Stomach (tissue), 9 donors: ENCODE measurements around the gene FES. TPM values are rescaled to one million over a fixed set of nuclear protein-coding genes. Genes with fewer than 3 reads are reported as not detected.

Source experiments
- DNase-seq, 2 donors: peaks; one replicate each; pipeline versions ENCODE4 v3.0.0 to v3.0.0-alpha.2; 2013 to 2019
- H3K27ac ChIP-seq, 5 donors: fragments of 200-600 bp in 4 of 5; sonication (generic) in 4 of 5; one replicate each; pipeline ENCODE4 v1.5.1; 2013 to 2019; ENCODE audit warnings: mild to moderate bottlenecking in 1 of 5, moderate library complexity in 1 of 5
- H3K27me3 ChIP-seq, 3 donors: fragments of 200-600 bp; sonication (generic); one replicate each; pipeline ENCODE4 v1.5.1; 2017 to 2019; ENCODE audit warnings: mixed run types in 1 of 3
- H3K36me3 ChIP-seq, 4 donors: fragments of 200-600 bp; sonication (generic); 1 replicate in 3 of 4; 2 replicates in 1 of 4; pipeline ENCODE4 v1.5.1; 2016 to 2019
- H3K4me1 ChIP-seq, 4 donors: fragments of 200-600 bp; sonication (generic); one replicate each; pipeline ENCODE4 v1.5.1; 2016 to 2019
- H3K4me3 ChIP-seq, 4 donors: fragments of 200-600 bp; sonication (generic) in 3 of 4; one replicate each; pipeline ENCODE4 v1.5.1; 2016 to 2019; ENCODE audit warnings: mild to moderate bottlenecking in 1 of 4
- H3K9me3 ChIP-seq, 4 donors: fragments of 200-600 bp; sonication (generic); one replicate each; pipeline ENCODE4 v1.5.1; 2016 to 2019
- EP300 ChIP-seq: sonication (generic); formaldehyde crosslinking; IDR thresholded peaks from one replicate; pipeline ENCODE4 v1.6.1; 2017; ENCODE audit warnings: antibody characterized with exemption
- POLR2A ChIP-seq, 4 donors: fragments of 450-650 bp; IDR thresholded peaks; one replicate each; pipeline ENCODE4 v1.6.1; 2016; ENCODE audit warnings: antibody characterized with exemption in 4 of 4, control low read depth in 2 of 4, mild to moderate bottlenecking in 1 of 4, moderate library complexity in 1 of 4
- POLR2AphosphoS5 ChIP-seq, 3 donors: sonication (generic); formaldehyde crosslinking; IDR thresholded peaks; one replicate each; pipeline ENCODE4 v1.6.1; 2016; ENCODE audit warnings: antibody characterized with exemption in 3 of 3
- WGBS, 5 donors: extraction: QIAGEN DNeasy Blood & Tissue Kit in 3 of 5; methylation state at CpG; one replicate each; pipeline versions ENCODE4 v1.1.5 to v1.1.7; 2013 to 2018; 5-methylcytosine and 5-hydroxymethylcytosine counted together
- intact Hi-C: fragments of 100-400 bp; cut with DNase I; formaldehyde crosslinking; loops from one replicate; pipeline ENCODE4 v1.15.1; 2023; ENCODE audit warnings: low total_unique reads
- polyA plus RNA-seq, 3 donors: library from polyadenylated mRNA; stranded (reverse); fragments of 200-250 nt; gene quantifications; one replicate each; pipeline ENCODE4 v1.2.3, GENCODE V29; 2013
- total RNA-seq, 5 donors: library from RNA; depleted of rRNA; stranded (reverse); fragments of >200 nt; gene quantifications; one replicate each; pipeline versions ENCODE4 v1.1.0 to v1.2.3, GENCODE V29; 2014 to 2016
- TF ChIP-seq, protein P1 (sequence below), 7 experiments: fragments of 450-650 bp in 4 of 7; fragments of 200-600 bp in 3 of 7; sonication (generic) in 3 of 7; IDR thresholded peaks; one replicate each; pipeline ENCODE4 v1.5.1; 2016 to 2019; ENCODE audit warnings: antibody characterized with exemption in 7 of 7, control low read depth in 2 of 7, mild to moderate bottlenecking in 1 of 7
- donor health status: healthy with polysubstance abuse.
- donor health status: Bipolar disorder and iron deficiency.
- donor health status: healthy.

The FES gene
- total and polyA plus RNA-seq, 8 donors: 8.0 to 49.1 (median 19.2) TPM

DNA sequence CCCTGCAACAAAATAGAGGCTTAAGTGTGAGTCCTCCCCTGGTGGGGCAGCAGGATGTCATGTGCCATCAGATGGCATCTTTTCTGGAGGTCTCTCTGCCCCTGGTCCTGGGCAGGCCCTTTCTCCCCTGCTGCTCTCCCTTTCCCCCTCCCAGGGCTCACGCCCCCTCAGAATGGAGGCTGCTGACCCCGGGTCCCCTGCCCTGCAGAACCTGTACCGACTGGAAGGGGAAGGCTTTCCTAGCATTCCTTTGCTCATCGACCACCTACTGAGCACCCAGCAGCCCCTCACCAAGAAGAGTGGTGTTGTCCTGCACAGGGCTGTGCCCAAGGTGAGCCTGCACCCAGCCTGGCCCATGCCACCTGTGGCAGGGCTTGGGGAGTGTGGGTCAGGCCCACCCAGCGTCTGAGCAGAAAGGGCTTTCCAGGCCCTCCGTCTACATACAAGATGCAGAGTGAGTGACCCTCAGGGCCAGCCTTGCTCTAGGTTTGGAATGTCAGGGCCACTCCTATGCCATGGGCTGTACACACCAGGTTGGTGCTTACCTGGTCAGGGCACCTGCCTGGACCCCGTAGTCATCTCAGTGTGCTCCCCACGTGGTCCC is 7.1 kb downstream of the FES start:
- 84 to 91% (median 87%) methylated on average over 6 to 8 of the region's 8 CpGs for WGBS, 5 donors
- DNase-seq: no peak
- peaks cover 60 to 92% (median 82%) of the 10 kb centered on the region in 4 donors for H3K36me3 ChIP-seq

GRCh38 chr15:90892023-90892422 is 7.7 kb downstream of the FES start:
- TF ChIP-seq POLR2A (IDR thresholded peaks at IDR 0.05): no peak
- TF ChIP-seq, protein P1, sequence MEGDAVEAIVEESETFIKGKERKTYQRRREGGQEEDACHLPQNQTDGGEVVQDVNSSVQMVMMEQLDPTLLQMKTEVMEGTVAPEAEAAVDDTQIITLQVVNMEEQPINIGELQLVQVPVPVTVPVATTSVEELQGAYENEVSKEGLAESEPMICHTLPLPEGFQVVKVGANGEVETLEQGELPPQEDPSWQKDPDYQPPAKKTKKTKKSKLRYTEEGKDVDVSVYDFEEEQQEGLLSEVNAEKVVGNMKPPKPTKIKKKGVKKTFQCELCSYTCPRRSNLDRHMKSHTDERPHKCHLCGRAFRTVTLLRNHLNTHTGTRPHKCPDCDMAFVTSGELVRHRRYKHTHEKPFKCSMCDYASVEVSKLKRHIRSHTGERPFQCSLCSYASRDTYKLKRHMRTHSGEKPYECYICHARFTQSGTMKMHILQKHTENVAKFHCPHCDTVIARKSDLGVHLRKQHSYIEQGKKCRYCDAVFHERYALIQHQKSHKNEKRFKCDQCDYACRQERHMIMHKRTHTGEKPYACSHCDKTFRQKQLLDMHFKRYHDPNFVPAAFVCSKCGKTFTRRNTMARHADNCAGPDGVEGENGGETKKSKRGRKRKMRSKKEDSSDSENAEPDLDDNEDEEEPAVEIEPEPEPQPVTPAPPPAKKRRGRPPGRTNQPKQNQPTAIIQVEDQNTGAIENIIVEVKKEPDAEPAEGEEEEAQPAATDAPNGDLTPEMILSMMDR (IDR thresholded peaks at IDR 0.05): no peak
- TF ChIP-seq EP300: no peak
- TF ChIP-seq POLR2AphosphoS5 (IDR thresholded peaks at IDR 0.05): no peak
- Histone ChIP-seq H3K27ac (no peak overlapping the region), H3K9me3 (no peaks in the 10 kb centered on the region), H3K4me1 (peaks cover 0 to 2% (median under 1%) of the 10 kb centered on the region in 4 donors), H3K36me3 (peaks cover 60 to 90% (median 80%) of the 10 kb centered on the region in 4 donors), H3K27me3 (no peaks in the 10 kb centered on the region), H3K4me3 (no peak overlapping the region)
- no peak for DNase-seq
- intact Hi-C loops: no loop called here
- WGBS, 5 donors: 88 to 98% (median 96%) methylated on average over 11 of the region's 11 CpGs

More for the DNA sequence above, 7.1 kb downstream of the FES start:
- intact Hi-C loops: no loop called here
- Histone ChIP-seq H3K27ac (no peak overlapping the region), H3K4me1 (peaks cover 0 to 6% (median 5%) of the 10 kb centered on the region in 4 donors), H3K9me3 (no peaks in the 10 kb centered on the region), H3K27me3 (no peaks in the 10 kb centered on the region), H3K4me3 (no peak overlapping the region)
- TF ChIP-seq EP300 (no peak), POLR2A (IDR thresholded peaks at IDR 0.05) (no peak), POLR2AphosphoS5 (IDR thresholded peaks at IDR 0.05) (no peak)
- TF ChIP-seq, protein P1 (IDR thresholded peaks at IDR 0.05): no peak

DNA sequence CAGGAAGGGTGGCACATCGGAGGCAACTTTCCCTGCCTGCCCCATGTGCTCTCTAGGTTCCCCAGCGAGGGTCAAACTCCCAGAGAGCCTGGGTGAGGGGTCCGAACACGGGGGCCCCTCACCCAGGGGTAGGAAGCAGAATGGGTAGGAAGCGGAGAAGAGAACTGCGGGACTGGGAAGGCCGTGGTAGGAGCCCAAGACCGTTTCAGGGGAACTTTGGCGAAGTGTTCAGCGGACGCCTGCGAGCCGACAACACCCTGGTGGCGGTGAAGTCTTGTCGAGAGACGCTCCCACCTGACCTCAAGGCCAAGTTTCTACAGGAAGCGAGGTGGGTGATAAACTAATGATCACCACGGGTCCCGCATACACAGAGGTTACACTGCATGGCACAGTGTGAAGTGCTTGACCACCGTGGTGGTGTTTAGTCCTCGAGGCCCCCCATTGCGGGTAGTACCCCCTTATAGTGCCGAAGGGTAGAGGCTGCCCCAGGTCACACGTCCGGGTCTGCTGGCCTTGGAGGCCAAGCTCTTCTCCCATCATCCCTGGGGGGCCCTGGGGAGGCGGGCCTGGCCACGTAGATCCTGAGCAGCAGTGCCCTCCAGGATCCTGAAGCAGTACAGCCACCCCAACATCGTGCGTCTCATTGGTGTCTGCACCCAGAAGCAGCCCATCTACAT is 8.3 kb downstream of the FES start:
- H3K4me3 ChIP-seq: no peak overlapping the region
- intact Hi-C loops: no loop called here
- no peak overlapping the region for H3K27ac ChIP-seq
- H3K4me1 ChIP-seq: no peaks in the 10 kb centered on the region
- H3K9me3 ChIP-seq: no peaks in the 10 kb centered on the region
- no peaks in the 10 kb centered on the region for H3K27me3 ChIP-seq
- TF ChIP-seq, protein P1 (IDR thresholded peaks at IDR 0.05): no peak
- 92 to 97% (median 95%) methylated on average over 25 to 29 of the region's 29 CpGs for WGBS, 5 donors
- peaks cover 60 to 86% (median 76%) of the 10 kb centered on the region in 4 donors for H3K36me3 ChIP-seq
- DNase-seq: no peak

DNA sequence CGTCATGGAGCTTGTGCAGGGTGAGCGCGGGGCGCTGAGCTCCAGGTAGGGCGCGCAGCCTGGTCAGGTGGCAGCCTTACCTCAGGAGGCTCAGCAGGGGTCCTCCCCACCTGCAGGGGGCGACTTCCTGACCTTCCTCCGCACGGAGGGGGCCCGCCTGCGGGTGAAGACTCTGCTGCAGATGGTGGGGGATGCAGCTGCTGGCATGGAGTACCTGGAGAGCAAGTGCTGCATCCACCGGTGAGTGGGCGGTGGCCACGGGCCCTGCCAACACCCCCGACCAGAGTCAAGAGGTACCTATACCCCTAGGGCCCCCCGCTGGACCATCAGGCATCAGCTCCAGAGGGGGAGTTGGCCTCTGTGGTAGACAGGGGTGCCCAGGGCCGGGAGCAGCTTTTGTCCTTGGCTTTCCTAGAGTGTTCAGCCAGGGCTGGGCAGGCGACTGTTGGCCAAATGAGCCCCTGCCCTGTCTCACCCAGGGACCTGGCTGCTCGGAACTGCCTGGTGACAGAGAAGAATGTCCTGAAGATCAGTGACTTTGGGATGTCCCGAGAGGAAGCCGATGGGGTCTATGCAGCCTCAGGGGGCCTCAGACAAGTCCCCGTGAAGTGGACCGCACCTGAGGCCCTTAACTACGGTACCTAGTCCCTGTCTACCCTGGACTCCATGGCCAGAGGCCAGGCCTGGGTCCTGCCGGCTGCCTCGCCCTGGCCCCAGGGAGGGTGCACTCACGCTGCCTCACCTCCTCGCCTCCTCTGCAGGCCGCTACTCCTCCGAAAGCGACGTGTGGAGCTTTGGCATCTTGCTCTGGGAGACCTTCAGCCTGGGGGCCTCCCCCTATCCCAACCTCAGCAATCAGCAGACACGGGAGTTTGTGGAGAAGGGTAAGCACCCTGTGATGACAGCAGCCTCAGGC is 9.1 kb downstream of the FES start:
- H3K9me3 ChIP-seq: no peaks in the 10 kb centered on the region
- 90 to 95% (median 92%) methylated on average over 21 to 33 of the region's 33 CpGs for WGBS, 5 donors
- H3K4me1 ChIP-seq: no peaks in the 10 kb centered on the region
- DNase-seq: no peak
- no peak overlapping the region for H3K27ac ChIP-seq
- H3K27me3 ChIP-seq: no peaks in the 10 kb centered on the region
- H3K4me3 ChIP-seq: no peak overlapping the region
- H3K36me3 ChIP-seq: peaks cover 60 to 78% (median 76%) of the 10 kb centered on the region in 4 donors
- TF ChIP-seq EP300 (no peak), POLR2AphosphoS5 (IDR thresholded peaks at IDR 0.05) (no peak), POLR2A (IDR thresholded peaks at IDR 0.05) (no peak)
- TF ChIP-seq, protein P1 (IDR thresholded peaks at IDR 0.05): no peak
- intact Hi-C loops: no loop called here
